HG03558 (cell line): Measurements from ENCODE around the gene LGR4.

Source experiments
- ATAC-seq: cut with Tn5 transposase; IDR thresholded peaks from one replicate; pipeline ENCODE4 v1.9.1; 2021; ENCODE audit warnings: moderate number of reproducible peaks; ENCODE audit not compliant: unreplicated experiment; ENCODE audit errors: extremely low read depth

The LGR4 gene

GRCh38 chr11:27388869-27389268 lies 83.7 kb downstream of the LGR4 start:
- no peak for ATAC-seq

GRCh38 chr11:27388001-27388400 lies 84.6 kb downstream of the LGR4 start:
- ATAC-seq, result no peak

GRCh38 chr11:27387362-27387761 lies 85.2 kb downstream of the LGR4 start:
- no peak for ATAC-seq

- ATAC-seq, result no peak
These were observed 86.3 kb downstream of the LGR4 start for GRCh38 chr11:27386181-27386845.

GRCh38 chr11:27385245-27385644 lies 87.3 kb downstream of the LGR4 start:
- ATAC-seq, result no peak

- no peak for ATAC-seq
These were observed 88.4 kb downstream of the LGR4 start for GRCh38 chr11:27384227-27384626.

- no peak for ATAC-seq
These were observed 88.9 kb downstream of the LGR4 start for GRCh38 chr11:27383645-27384044.

- no peak for ATAC-seq
These were observed 91.3 kb downstream of the LGR4 start for GRCh38 chr11:27381238-27381666.

GRCh38 chr11:27380771-27381170 lies 91.8 kb downstream of the LGR4 start:
- ATAC-seq, result no peak

- no peak for ATAC-seq
These were observed 93.1 kb downstream of the LGR4 start for GRCh38 chr11:27379449-27379848.

- no peak for ATAC-seq
These were observed 97.2 kb downstream of the LGR4 start for GRCh38 chr11:27375370-27375769.

- ATAC-seq, result no peak
These were observed 98.6 kb downstream of the LGR4 start for GRCh38 chr11:27373856-27374602.

- ATAC-seq, result no peak
These were observed 99.2 kb downstream of the LGR4 start for GRCh38 chr11:27373392-27373791.

GRCh38 chr11:27372164-27372563 lies 100.4 kb downstream of the LGR4 start:
- no peak for ATAC-seq

GRCh38 chr11:27371489-27371888 lies 101.1 kb downstream of the LGR4 start:
- no peak for ATAC-seq

- ATAC-seq, result no peak
These were observed 102.2 kb downstream of the LGR4 start for GRCh38 chr11:27370374-27370773.

GRCh38 chr11:27367881-27368280 lies 104.7 kb downstream of the LGR4 start:
- ATAC-seq, result no peak

- no peak for ATAC-seq
These were observed 108.9 kb downstream of the LGR4 start for GRCh38 chr11:27363576-27364117.

GRCh38 chr11:27362749-27363575 lies 109.6 kb downstream of the LGR4 start, which contains the start of gene CCDC34:
Gene CCDC34, minus strand, starts transcription at chr11:27363215. Its CDS starts 21 bp downstream, at chr11:27363194.
- peak; percentile 99 for ATAC-seq

- no peak for ATAC-seq
These were observed 110.8 kb downstream of the LGR4 start for GRCh38 chr11:27361649-27362431.
